Measurements from ENCODE around the gene PTPRM.
"Not testable (repeated sequence)": the region's sequence is repeated elsewhere in the genome, so short reads cannot be mapped to it uniquely, and the experiment has no call there.

Gene PTPRM

GRCh38 chr18:8056723-8057122, 489.6 kb downstream of the PTPRM start (continued):
- TF ChIP-seq PATZ1 (CRISPR knock-in tag; IDR thresholded peaks at IDR 0.05; ENCODE audit: borderline replicate concordance) (no peak), ARNTL (CRISPR knock-in tag; IDR thresholded peaks at IDR 0.05; ENCODE audit: borderline replicate concordance, low read depth) (no peak), TOX (CRISPR knock-in tag; IDR thresholded peaks at IDR 0.05; ENCODE audit: borderline replicate concordance) (no peak), PPARA (CRISPR knock-in tag; IDR thresholded peaks at IDR 0.05; ENCODE audit: borderline replicate concordance) (no peak)

- not testable (repeated sequence) for ATAC-seq
Measured at GRCh38 chr18:8063152-8063551, 496.0 kb downstream of the PTPRM start.

- TF ChIP-seq CSRNP3 (CRISPR knock-in tag; IDR thresholded peaks at IDR 0.05) (no peak), BACH2 (CRISPR knock-in tag; IDR thresholded peaks at IDR 0.05; ENCODE audit: borderline replicate concordance) (no peak), ZNF8 (CRISPR knock-in tag; IDR thresholded peaks at IDR 0.05) (no peak), SNAI2 (CRISPR knock-in tag; IDR thresholded peaks at IDR 0.05) (no peak), RARB (CRISPR knock-in tag; IDR thresholded peaks at IDR 0.05) (no peak), ISL1 (CRISPR knock-in tag; IDR thresholded peaks at IDR 0.05) (no peak), PPARA (CRISPR knock-in tag; IDR thresholded peaks at IDR 0.05; ENCODE audit: borderline replicate concordance) (no peak), TCF4 (CRISPR knock-in tag; IDR thresholded peaks at IDR 0.05; ENCODE audit: borderline replicate concordance) (no peak), POU6F1 (CRISPR knock-in tag; IDR thresholded peaks at IDR 0.05; ENCODE audit: borderline replicate concordance, low read depth) (no peak), TSHZ2 (CRISPR knock-in tag; IDR thresholded peaks at IDR 0.05) (no peak), PATZ1 (CRISPR knock-in tag; IDR thresholded peaks at IDR 0.05; ENCODE audit: borderline replicate concordance) (no peak), ZFP30 (CRISPR knock-in tag; IDR thresholded peaks at IDR 0.05) (no peak), CREB5 (CRISPR knock-in tag; IDR thresholded peaks at IDR 0.05; ENCODE audit: low read depth) (no peak), ESRRG (CRISPR knock-in tag; IDR thresholded peaks at IDR 0.05) (no peak), ZC3H10 (CRISPR knock-in tag; IDR thresholded peaks at IDR 0.05) (no peak), GLIS3 (CRISPR knock-in tag; IDR thresholded peaks at IDR 0.05) (no peak)
- no peak for ATAC-seq
Measured at GRCh38 chr18:8063733-8064132, 496.6 kb downstream of the PTPRM start.

Measured in SK-N-SH treated with all-trans-retinoic acid at 6 μM for 48 hours (cell line).